ENCODE data around the gene LGR4. TPM values are rescaled to one million over a fixed set of nuclear protein-coding genes. Genes with fewer than 3 reads are reported as not detected.
A peak's percentile ranks its signal among the peaks of the same experiment; 100 is the strongest.

The LGR4 gene
- total RNA-seq, 1 donor from 2014 or later: 43.8 TPM

DNA sequence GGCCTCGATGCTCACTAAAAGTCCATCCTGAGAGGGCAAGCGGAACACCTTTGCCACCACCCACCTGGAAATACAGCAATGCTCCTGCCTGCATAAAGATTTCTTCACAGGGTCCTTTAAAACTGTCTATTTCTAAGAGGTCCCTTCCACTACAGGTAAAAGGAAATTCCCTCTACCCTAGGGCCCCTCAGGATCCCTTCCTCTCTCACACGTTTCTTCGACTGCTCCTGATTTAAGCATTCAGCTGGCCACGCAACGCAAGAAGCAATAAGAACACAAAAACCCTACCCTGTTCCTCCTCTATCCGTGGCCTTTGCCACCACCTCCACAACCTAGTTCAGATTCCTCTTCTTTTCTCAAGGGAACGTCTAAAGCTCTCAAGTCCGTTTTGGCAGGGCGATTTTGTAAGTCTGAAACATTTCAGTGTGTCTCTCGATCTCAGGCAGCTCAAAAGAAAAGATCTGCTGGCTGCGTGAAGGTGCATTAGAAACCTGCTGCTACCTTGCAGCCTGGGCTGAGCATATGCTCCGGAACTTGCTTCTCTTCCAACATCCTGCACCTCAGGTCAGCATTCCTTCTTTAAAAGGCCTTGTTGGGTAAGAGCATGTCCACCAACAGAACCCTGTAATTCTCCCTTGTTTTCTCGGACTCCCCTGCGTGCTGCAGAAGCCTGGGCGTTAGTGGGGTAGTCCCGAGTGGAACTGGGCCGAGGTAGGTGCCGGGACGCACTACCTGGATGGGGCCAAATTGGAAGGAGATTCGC lies 1.6 kb downstream of the LGR4 start:
- Histone ChIP-seq H3K4me1 (ENCODE audit: control insufficient read depth in 3 of 3, insufficient read depth in 3 of 3, low read length in 3 of 3) (peaks cover 9 to 15% (median 10%) of the 10 kb centered on the region in 3 donors), H3K27ac (ENCODE audit: low read depth, low read length) (no peak overlapping the region), H3K36me3 (ENCODE audit: control insufficient read depth in 3 of 3, insufficient read depth in 3 of 3, low read length in 3 of 3) (no peaks in the 10 kb centered on the region), H3K9ac (ENCODE audit: low read depth in 1 of 3, low read length in 3 of 3) (peak overlapping the region; percentile 66 to 81 (median 70)), H3K27me3 (ENCODE audit: control insufficient read depth in 3 of 3, insufficient read depth in 3 of 3, low read length in 3 of 3) (no peaks in the 10 kb centered on the region), H3K4me3 (ENCODE audit: low read length in 3 of 3) (peak overlapping the region; percentile 77 to 79 (median 79)), H3K9me3 (ENCODE audit: control insufficient read depth in 3 of 3, low read length in 3 of 3) (no peaks in the 10 kb centered on the region)

DNA sequence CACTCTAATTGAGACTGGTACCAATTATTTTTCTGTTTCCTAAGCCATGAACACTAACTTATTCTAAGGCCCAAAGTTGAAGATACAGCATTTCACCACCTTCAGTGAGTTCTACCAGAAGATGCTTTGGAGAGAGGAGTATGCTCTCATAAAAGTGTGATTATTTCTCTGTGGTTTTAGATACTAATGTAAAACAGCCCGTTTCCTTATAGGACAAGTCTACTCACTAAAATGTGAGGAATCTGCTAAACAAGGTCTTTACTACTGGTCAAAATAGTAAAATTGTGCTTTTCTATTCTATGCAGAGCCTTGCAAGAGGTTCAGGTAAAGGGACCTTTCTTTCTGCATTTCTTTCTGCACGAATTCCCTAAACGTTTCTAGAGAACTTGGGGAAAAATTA lies 2.4 kb downstream of the LGR4 start:
- H3K4me1 ChIP-seq (ENCODE audit: control insufficient read depth in 3 of 3, insufficient read depth in 3 of 3, low read length in 3 of 3): peaks cover 10 to 15% (median 13%) of the 10 kb centered on the region in 3 donors
- H3K27me3 ChIP-seq (ENCODE audit: control insufficient read depth in 3 of 3, insufficient read depth in 3 of 3, low read length in 3 of 3): no peaks in the 10 kb centered on the region
- H3K4me3 ChIP-seq (ENCODE audit: low read length in 3 of 3): no peak overlapping the region
- H3K27ac ChIP-seq (ENCODE audit: low read depth, low read length): no peak overlapping the region
- H3K9me3 ChIP-seq (ENCODE audit: control insufficient read depth in 3 of 3, low read length in 3 of 3): no peaks in the 10 kb centered on the region
- no peak overlapping the region for H3K9ac ChIP-seq (ENCODE audit: low read depth in 1 of 3, low read length in 3 of 3)
- H3K36me3 ChIP-seq (ENCODE audit: control insufficient read depth in 3 of 3, insufficient read depth in 3 of 3, low read length in 3 of 3): no peaks in the 10 kb centered on the region

DNA sequence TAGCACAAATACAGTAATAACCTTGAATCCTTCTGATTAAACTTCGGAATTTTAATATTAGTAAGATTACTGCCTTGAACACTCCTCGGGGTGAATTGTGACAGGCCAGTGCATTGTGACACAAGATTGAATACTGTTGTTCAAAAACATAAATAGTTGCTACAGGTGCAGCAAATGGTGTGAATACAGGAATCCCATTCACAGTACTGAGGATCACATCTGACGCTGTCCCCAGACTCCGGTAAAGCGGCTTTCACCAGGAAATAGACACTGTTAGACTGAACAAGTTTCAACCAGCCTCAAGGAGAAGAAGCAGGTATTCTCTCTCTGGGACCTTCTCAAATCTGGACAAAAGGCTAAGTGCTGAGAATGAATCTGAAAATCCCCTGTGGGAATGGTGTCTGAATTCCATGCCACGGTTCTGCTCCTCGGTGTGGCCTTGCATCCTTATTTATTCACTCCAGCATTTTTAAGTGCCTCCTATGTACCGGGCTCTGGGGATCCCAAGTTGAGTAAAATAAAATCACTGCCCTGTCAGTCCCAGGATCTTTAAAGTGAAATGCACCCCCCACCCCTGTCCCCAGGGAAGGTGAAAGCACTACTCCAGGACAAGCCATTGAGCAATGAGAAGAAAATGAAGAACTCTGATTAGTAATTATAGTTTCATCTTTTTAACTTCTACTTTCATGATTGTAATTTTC lies 3.4 kb downstream of the LGR4 start:
- Histone ChIP-seq H3K27ac (ENCODE audit: low read depth, low read length) (no peak overlapping the region), H3K9me3 (ENCODE audit: control insufficient read depth in 3 of 3, low read length in 3 of 3) (no peaks in the 10 kb centered on the region), H3K9ac (ENCODE audit: low read depth in 1 of 3, low read length in 3 of 3) (no peak overlapping the region), H3K36me3 (ENCODE audit: control insufficient read depth in 3 of 3, insufficient read depth in 3 of 3, low read length in 3 of 3) (no peaks in the 10 kb centered on the region), H3K4me3 (ENCODE audit: low read length in 3 of 3) (no peak overlapping the region), H3K4me1 (ENCODE audit: control insufficient read depth in 3 of 3, insufficient read depth in 3 of 3, low read length in 3 of 3) (peaks cover 10 to 18% (median 15%) of the 10 kb centered on the region in 3 donors), H3K27me3 (ENCODE audit: control insufficient read depth in 3 of 3, insufficient read depth in 3 of 3, low read length in 3 of 3) (no peaks in the 10 kb centered on the region)

DNA sequence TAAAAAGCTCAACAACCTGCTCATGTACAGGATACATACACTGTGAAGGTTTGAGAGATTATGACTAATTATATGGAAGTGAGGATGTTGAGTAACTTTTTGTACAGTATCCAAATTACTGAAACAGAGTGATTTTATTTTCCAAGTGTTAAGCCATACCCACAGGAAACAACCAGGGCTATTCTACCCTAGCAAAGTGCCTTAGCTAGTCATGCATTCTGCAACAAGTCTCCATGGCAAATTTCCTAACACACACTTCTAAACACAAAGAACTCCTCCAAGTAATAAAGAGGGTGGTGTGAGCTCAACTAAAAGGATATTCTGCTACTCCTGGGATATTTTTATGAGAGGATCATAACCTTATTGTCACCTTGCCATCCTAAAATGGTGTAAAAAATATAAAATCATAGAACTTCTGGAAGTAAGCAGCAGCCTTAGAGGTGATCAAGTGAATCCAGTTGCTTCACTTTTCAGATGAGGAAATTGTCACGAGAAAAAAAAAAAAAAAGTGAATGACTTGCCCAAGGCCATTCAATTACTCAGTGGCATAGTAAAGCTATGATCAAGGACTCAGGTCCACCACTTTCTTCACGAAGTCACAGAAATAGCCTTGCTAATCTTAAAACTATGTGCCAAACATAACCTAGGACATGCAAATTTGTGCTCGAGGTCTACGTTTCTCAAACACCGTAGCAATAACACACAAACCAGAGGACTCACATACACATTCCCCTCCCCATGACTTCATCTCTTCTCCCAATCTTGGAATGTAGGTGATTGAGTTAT lies 4.2 kb downstream of the LGR4 start:
- H3K4me1 ChIP-seq (ENCODE audit: control insufficient read depth in 3 of 3, insufficient read depth in 3 of 3, low read length in 3 of 3): peaks cover 10 to 21% (median 15%) of the 10 kb centered on the region in 3 donors
- H3K27ac ChIP-seq (ENCODE audit: low read depth, low read length): no peak overlapping the region
- H3K9ac ChIP-seq (ENCODE audit: low read depth in 1 of 3, low read length in 3 of 3): no peak overlapping the region
- no peak overlapping the region for H3K4me3 ChIP-seq (ENCODE audit: low read length in 3 of 3)
- H3K27me3 ChIP-seq (ENCODE audit: control insufficient read depth in 3 of 3, insufficient read depth in 3 of 3, low read length in 3 of 3): no peaks in the 10 kb centered on the region
- H3K9me3 ChIP-seq (ENCODE audit: control insufficient read depth in 3 of 3, low read length in 3 of 3): no peaks in the 10 kb centered on the region
- H3K36me3 ChIP-seq (ENCODE audit: control insufficient read depth in 3 of 3, insufficient read depth in 3 of 3, low read length in 3 of 3): no peaks in the 10 kb centered on the region

DNA sequence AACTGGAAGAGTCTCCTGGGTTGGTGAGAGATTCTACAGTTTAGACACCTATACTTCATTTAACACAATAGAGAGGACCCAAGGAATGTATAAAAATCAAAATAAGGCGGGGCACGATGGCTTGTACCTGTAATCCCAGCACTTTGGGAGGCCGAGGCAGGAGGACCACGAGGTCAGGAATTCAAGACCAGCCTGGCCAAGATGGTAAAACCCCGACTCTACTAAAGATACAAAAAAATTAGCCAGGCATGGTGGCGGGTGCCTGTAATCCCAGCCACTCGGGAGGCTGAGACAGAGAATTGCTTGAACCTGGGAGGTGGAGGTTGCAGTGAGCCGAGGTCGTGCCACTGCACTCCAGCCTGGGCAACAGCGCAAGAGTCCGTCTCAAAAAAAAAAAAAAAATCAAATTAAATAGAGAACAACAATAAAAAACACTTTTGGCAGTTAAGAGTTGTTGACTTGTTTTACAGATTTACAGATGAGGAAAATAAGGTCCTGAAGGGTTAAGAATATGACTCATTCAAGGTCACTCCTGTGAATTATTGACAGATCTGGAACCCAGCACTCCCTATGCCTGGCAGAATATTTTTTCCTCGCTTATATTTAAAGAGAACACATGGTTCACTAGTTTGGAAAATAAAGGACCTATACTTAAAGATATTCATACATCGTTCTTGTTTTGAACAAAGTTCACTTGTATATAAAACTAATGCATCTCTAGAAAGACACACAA lies 5.2 kb downstream of the LGR4 start:
- no peak overlapping the region for H3K27ac ChIP-seq (ENCODE audit: low read depth, low read length)
- no peaks in the 10 kb centered on the region for H3K27me3 ChIP-seq (ENCODE audit: control insufficient read depth in 3 of 3, insufficient read depth in 3 of 3, low read length in 3 of 3)
- H3K36me3 ChIP-seq (ENCODE audit: control insufficient read depth in 3 of 3, insufficient read depth in 3 of 3, low read length in 3 of 3): no peaks in the 10 kb centered on the region
- no peaks in the 10 kb centered on the region for H3K9me3 ChIP-seq (ENCODE audit: control insufficient read depth in 3 of 3, low read length in 3 of 3)
- no peak overlapping the region for H3K4me3 ChIP-seq (ENCODE audit: low read length in 3 of 3)
- no peak overlapping the region for H3K9ac ChIP-seq (ENCODE audit: low read depth in 1 of 3, low read length in 3 of 3)
- H3K4me1 ChIP-seq (ENCODE audit: control insufficient read depth in 3 of 3, insufficient read depth in 3 of 3, low read length in 3 of 3): peaks cover 10 to 21% (median 15%) of the 10 kb centered on the region in 3 donors

DNA sequence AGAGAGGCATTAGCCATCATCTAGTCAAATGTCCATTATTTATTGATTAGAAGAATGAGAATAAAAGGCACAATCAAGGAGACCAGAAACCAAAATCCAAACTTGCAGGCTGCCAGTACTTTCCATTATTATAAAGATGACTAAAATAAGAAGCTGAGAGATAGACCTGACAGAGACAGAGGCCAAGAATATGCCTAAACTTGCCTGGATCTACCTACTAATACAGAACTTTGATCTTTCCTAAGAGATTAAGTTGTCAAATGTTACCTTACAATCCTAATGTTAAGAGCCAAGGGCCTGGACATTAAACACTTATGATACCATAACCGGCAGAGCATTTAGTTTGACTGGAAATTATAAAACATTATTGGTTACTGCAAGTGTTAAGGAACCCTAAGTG lies 6.2 kb downstream of the LGR4 start:
- Histone ChIP-seq H3K9me3 (ENCODE audit: control insufficient read depth in 3 of 3, low read length in 3 of 3) (no peaks in the 10 kb centered on the region), H3K27ac (ENCODE audit: low read depth, low read length) (no peak overlapping the region), H3K9ac (ENCODE audit: low read depth in 1 of 3, low read length in 3 of 3) (no peak overlapping the region), H3K4me1 (ENCODE audit: control insufficient read depth in 3 of 3, insufficient read depth in 3 of 3, low read length in 3 of 3) (peaks cover 8 to 17% (median 13%) of the 10 kb centered on the region in 3 donors), H3K36me3 (ENCODE audit: control insufficient read depth in 3 of 3, insufficient read depth in 3 of 3, low read length in 3 of 3) (no peaks in the 10 kb centered on the region), H3K4me3 (ENCODE audit: low read length in 3 of 3) (no peak overlapping the region), H3K27me3 (ENCODE audit: control insufficient read depth in 3 of 3, insufficient read depth in 3 of 3, low read length in 3 of 3) (no peaks in the 10 kb centered on the region)

DNA sequence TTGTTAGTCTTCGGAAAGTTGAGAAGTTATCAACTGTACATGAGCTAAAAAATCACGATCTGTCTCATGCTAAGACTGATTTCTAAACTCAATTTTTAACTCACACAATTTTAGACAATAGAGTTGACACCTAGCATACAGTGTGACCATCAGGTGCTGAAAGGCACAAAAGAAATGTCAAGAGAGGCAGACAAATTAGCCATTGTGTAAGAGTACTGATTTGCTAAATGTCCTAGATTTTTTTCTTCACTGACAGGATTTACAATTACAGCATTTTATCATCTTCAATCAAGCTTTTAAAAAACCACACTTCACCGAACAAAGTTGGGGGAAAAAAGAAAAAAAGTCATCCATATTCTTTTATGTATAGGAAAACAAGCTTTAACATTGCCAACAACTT lies 7.0 kb downstream of the LGR4 start:
- H3K36me3 ChIP-seq (ENCODE audit: control insufficient read depth in 3 of 3, insufficient read depth in 3 of 3, low read length in 3 of 3): no peaks in the 10 kb centered on the region
- H3K9me3 ChIP-seq (ENCODE audit: control insufficient read depth in 3 of 3, low read length in 3 of 3): no peaks in the 10 kb centered on the region
- H3K4me3 ChIP-seq (ENCODE audit: low read length in 3 of 3): no peak overlapping the region
- H3K9ac ChIP-seq (ENCODE audit: low read depth in 1 of 3, low read length in 3 of 3): no peak overlapping the region
- H3K4me1 ChIP-seq (ENCODE audit: control insufficient read depth in 3 of 3, insufficient read depth in 3 of 3, low read length in 3 of 3): peaks cover under 1 to 10% (median 6%) of the 10 kb centered on the region in 3 donors
- no peaks in the 10 kb centered on the region for H3K27me3 ChIP-seq (ENCODE audit: control insufficient read depth in 3 of 3, insufficient read depth in 3 of 3, low read length in 3 of 3)
- H3K27ac ChIP-seq (ENCODE audit: low read depth, low read length): no peak overlapping the region

DNA sequence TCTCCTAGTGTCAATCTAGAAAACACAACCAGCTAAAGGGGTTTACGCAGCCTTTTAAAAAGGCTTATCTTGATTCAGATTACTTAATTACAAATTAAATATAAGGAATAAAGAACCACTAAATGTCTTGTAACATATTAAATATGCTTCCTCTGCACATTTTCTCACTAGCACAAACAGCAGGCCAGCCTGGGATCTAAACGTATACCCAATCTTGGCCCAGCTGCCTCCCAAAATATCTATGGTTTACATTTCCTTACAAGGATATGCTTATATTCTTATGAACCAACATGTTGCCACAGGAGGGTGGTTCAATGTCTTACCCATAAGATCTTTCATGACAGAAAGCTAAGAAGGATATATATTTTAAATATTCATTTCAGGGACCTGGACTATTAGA lies 7.7 kb downstream of the LGR4 start:
- Histone ChIP-seq H3K36me3 (ENCODE audit: control insufficient read depth in 3 of 3, insufficient read depth in 3 of 3, low read length in 3 of 3) (no peaks in the 10 kb centered on the region), H3K27me3 (ENCODE audit: control insufficient read depth in 3 of 3, insufficient read depth in 3 of 3, low read length in 3 of 3) (no peaks in the 10 kb centered on the region), H3K4me3 (ENCODE audit: low read length in 3 of 3) (no peak overlapping the region), H3K27ac (ENCODE audit: low read depth, low read length) (no peak overlapping the region), H3K4me1 (ENCODE audit: control insufficient read depth in 3 of 3, insufficient read depth in 3 of 3, low read length in 3 of 3) (peaks cover 0 to 10% (median 5%) of the 10 kb centered on the region in 3 donors), H3K9me3 (ENCODE audit: control insufficient read depth in 3 of 3, low read length in 3 of 3) (no peaks in the 10 kb centered on the region), H3K9ac (ENCODE audit: low read depth in 1 of 3, low read length in 3 of 3) (no peak overlapping the region)

DNA sequence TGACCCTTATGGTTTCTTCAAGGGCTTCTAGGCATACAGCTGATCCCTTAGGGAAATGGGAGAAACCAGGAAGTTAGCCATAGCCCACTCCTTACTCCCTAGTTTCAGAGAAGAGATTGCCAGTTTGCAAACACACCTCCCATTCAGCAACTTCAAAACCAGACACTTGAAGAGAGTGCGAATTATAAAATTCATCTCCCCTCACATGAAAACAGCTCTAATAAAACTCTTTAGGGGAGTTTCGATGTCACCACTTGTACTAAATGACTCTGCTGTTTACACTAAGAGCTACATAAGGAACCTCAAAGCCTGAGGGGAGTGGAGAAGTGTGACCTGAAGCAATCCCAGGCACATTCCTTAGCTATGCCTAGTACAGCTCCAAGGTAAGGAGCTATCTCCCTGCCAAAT lies 8.3 kb downstream of the LGR4 start:
- no peak overlapping the region for H3K9ac ChIP-seq (ENCODE audit: low read depth in 1 of 3, low read length in 3 of 3)
- no peaks in the 10 kb centered on the region for H3K36me3 ChIP-seq (ENCODE audit: control insufficient read depth in 3 of 3, insufficient read depth in 3 of 3, low read length in 3 of 3)
- no peaks in the 10 kb centered on the region for H3K9me3 ChIP-seq (ENCODE audit: control insufficient read depth in 3 of 3, low read length in 3 of 3)
- peaks cover 0 to 10% (median 5%) of the 10 kb centered on the region in 3 donors for H3K4me1 ChIP-seq (ENCODE audit: control insufficient read depth in 3 of 3, insufficient read depth in 3 of 3, low read length in 3 of 3)
- H3K4me3 ChIP-seq (ENCODE audit: low read length in 3 of 3): no peak overlapping the region
- no peak overlapping the region for H3K27ac ChIP-seq (ENCODE audit: low read depth, low read length)
- H3K27me3 ChIP-seq (ENCODE audit: control insufficient read depth in 3 of 3, insufficient read depth in 3 of 3, low read length in 3 of 3): no peaks in the 10 kb centered on the region
